HFFc6 (cell line): ENCODE data around the gene BAHCC1. TPM values are rescaled to one million over a fixed set of nuclear protein-coding genes. Genes with fewer than 3 reads are reported as not detected.
A peak's percentile ranks its signal among the peaks of the same experiment; 100 is the strongest.

Source experiments
- DNase-seq: peaks from one replicate; pipeline ENCODE4 v3.0.0-alpha.2; 2018
- H3K27ac Mint-ChIP-seq: 2 replicates; pipeline ENCODE4 v1.8.0; 2020; ENCODE audit warnings: mild to moderate bottlenecking, mixed read lengths
- H3K27me3 Mint-ChIP-seq: 2 replicates; pipeline ENCODE4 v1.8.0; 2021; ENCODE audit warnings: mild to moderate bottlenecking, moderate library complexity, mixed read lengths; ENCODE audit not compliant: insufficient read depth
- H3K36me3 Mint-ChIP-seq: 2 replicates; pipeline ENCODE4 v1.8.0; 2021; ENCODE audit warnings: low read depth, mixed read lengths
- H3K4me1 Mint-ChIP-seq: 2 replicates; pipeline ENCODE4 v1.8.0; 2020; ENCODE audit warnings: low read depth, mixed read lengths
- H3K4me3 Mint-ChIP-seq: 2 replicates; pipeline ENCODE4 v1.8.0; 2020; ENCODE audit warnings: mild to moderate bottlenecking, moderate library complexity, mixed read lengths
- H3K9me3 Mint-ChIP-seq: 2 replicates; pipeline ENCODE4 v1.8.0; 2020; ENCODE audit warnings: mild to moderate bottlenecking, mixed read lengths
- CTCF ChIP-seq: fragments of 200-600 bp; sonication (generic); IDR thresholded peaks from 2 replicates; pipeline ENCODE4 v1.5.0; 2021; ENCODE audit warnings: antibody characterized with exemption, mild to moderate bottlenecking
- microRNA-seq: library from miRNA; unstranded; fragments of <30 nt; microRNA quantifications from one replicate; pipeline ENCODE4, GENCODE V29; 2019
- total RNA-seq, 6 experiments: library from RNA; stranded (reverse); fragmentation: NEBNext Ultra II Directional; extraction: Animal tissue kit (Norgen Biotek cat#: 25700); gene quantifications; 2 replicates in 1 of 6; 3 replicates in 5 of 6; pipeline ENCODE4 v1.2.3, GENCODE V29; 2021

Gene BAHCC1
- total RNA-seq, 6 experiments from 2014 or later: 7.3 to 9.7 (median 8.3) TPM

GRCh38 chr17:81515530-81516041 lies 120.3 kb downstream of the BAHCC1 start:
- no peak for TF ChIP-seq CTCF
- Mint-ChIP-seq H3K4me1 (peaks cover 17% of the 10 kb centered on the region), H3K36me3 (peaks cover 24% of the 10 kb centered on the region), H3K27me3 (peaks cover 17% of the 10 kb centered on the region), H3K4me3 (peak overlapping the region; percentile 92), H3K27ac (peak overlapping the region; percentile 83), H3K9me3 (peaks cover 17% of the 10 kb centered on the region)
- DNase-seq: no peak

Small RNA genes lying within 50 kb of the gene (microRNA-seq; reads per million reads assigned to microRNA genes)
- gene MIR3186: not detected
- gene MIR4740: not detected

Other genes starting within 250 kb of the BAHCC1 start
- not detected for gene PVALEF, start 229.9 kb upstream of the BAHCC1 start, total RNA-seq
- under 1 TPM; 0.15 to 0.59 (median 0.38) TPM for gene AATK, start 229.2 kb upstream of the BAHCC1 start, total RNA-seq
- 10 to 100 TPM in 4 of 6 experiments, 1 to 10 TPM in 2; 8.3 to 13.2 (median 10.7) TPM for gene CEP131, start 172.5 kb upstream of the BAHCC1 start, total RNA-seq
- 10 to 100 TPM; 16.2 to 22.5 (median 19.0) TPM for gene TEPSIN, start 156.4 kb upstream of the BAHCC1 start, total RNA-seq
- 100 to 1,000 TPM in 1 of 6 experiments, 10 to 100 TPM in 5; 67.0 to 103 (median 87.9) TPM for gene NDUFAF8, start 156.1 kb upstream of the BAHCC1 start, total RNA-seq
- gene SLC38A10, start 100.2 kb upstream of the BAHCC1 start, total RNA-seq: 10 to 100 TPM; 71.2 to 88.3 (median 72.2) TPM
- over 10,000 TPM in 3 of 6 experiments, 1,000 to 10,000 TPM in 3; 7,891 to 11,135 (median 9,908) TPM for gene ACTG1, start 117.3 kb downstream of the BAHCC1 start, total RNA-seq
- gene FSCN2, start 132.9 kb downstream of the BAHCC1 start, total RNA-seq: 1 to 10 TPM in 3 of 6 experiments, under 1 TPM in 3; 0.71 to 1.4 (median 0.99) TPM
- gene FAAP100, start 156.9 kb downstream of the BAHCC1 start, total RNA-seq: 10 to 100 TPM; 21.9 to 27.7 (median 23.9) TPM
- gene NPLOC4, start 241.7 kb downstream of the BAHCC1 start, total RNA-seq: 100 to 1,000 TPM; 121 to 140 (median 133) TPM
- gene TSPAN10, start 241.7 kb downstream of the BAHCC1 start, total RNA-seq: 10 to 100 TPM; 14.3 to 19.6 (median 17.2) TPM